Hippocampal formation (tissue), 2 donors: ENCODE data around the gene LONP2.
"Not testable (repeated sequence)": the region's sequence is repeated elsewhere in the genome, so short reads cannot be mapped to it uniquely, and the experiment has no call there.

Experiments
- DNase-seq, 2 donors: peaks; one replicate each; lab custom pipeline; 2025; lab: John Stamatoyannopoulos, UW

LONP2 gene

GRCh38 chr16:48369765-48370164, 125.7 kb downstream of the LONP2 start:
- no peak for DNase-seq

GRCh38 chr16:48370229-48370628, 126.1 kb downstream of the LONP2 start:
- DNase-seq, result no peak

GRCh38 chr16:48370668-48371392, 126.7 kb downstream of the LONP2 start:
- not testable (repeated sequence) for DNase-seq

- no peak for DNase-seq
Measured at GRCh38 chr16:48371393-48371780, 127.3 kb downstream of the LONP2 start.

- DNase-seq, result no peak
Measured at GRCh38 chr16:48372744-48373143, 128.6 kb downstream of the LONP2 start.

- DNase-seq, result no peak
Measured at GRCh38 chr16:48373258-48374029, 129.3 kb downstream of the LONP2 start.

- no peak for DNase-seq
Measured at GRCh38 chr16:48374255-48374654, 130.2 kb downstream of the LONP2 start.

- not testable (repeated sequence) for DNase-seq
Measured at GRCh38 chr16:48377301-48377700, 133.2 kb downstream of the LONP2 start.

GRCh38 chr16:48378276-48378675, 134.2 kb downstream of the LONP2 start:
- no peak for DNase-seq

- no peak for DNase-seq
Measured at GRCh38 chr16:48378836-48379235, 134.7 kb downstream of the LONP2 start.

GRCh38 chr16:48381201-48381600, 137.1 kb downstream of the LONP2 start:
- no peak for DNase-seq

- DNase-seq, result no peak
Measured at GRCh38 chr16:48382131-48382530, 138.0 kb downstream of the LONP2 start.

- no peak for DNase-seq
Measured at GRCh38 chr16:48383009-48383876, 139.1 kb downstream of the LONP2 start.

- no peak for DNase-seq
Measured at GRCh38 chr16:48383877-48384519, 139.9 kb downstream of the LONP2 start.

GRCh38 chr16:48384520-48385252, 140.6 kb downstream of the LONP2 start:
- DNase-seq, result peak in 1 of 2 donors; percentile 51

GRCh38 chr16:48385253-48386150, 141.4 kb downstream of the LONP2 start, which contains the start of gene SIAH1:
SIAH1 (minus strand) TSS chr16:48385413; CDS start chr16:48362428, 22,985 bp downstream.
- peak; percentile 70 to 81 for DNase-seq

GRCh38 chr16:48386559-48387312, 142.6 kb downstream of the LONP2 start:
- no peak for DNase-seq

- no peak for DNase-seq
Measured at GRCh38 chr16:48392407-48392806, 148.3 kb downstream of the LONP2 start.
